ENCODE measurements around the gene LMBR1L. TPM values are rescaled to one million over a fixed set of nuclear protein-coding genes. Genes with fewer than 3 reads are reported as not detected.

The LMBR1L gene
- polyA plus RNA-seq, 1 donor from 2014 or later: 344 TPM

DNA sequence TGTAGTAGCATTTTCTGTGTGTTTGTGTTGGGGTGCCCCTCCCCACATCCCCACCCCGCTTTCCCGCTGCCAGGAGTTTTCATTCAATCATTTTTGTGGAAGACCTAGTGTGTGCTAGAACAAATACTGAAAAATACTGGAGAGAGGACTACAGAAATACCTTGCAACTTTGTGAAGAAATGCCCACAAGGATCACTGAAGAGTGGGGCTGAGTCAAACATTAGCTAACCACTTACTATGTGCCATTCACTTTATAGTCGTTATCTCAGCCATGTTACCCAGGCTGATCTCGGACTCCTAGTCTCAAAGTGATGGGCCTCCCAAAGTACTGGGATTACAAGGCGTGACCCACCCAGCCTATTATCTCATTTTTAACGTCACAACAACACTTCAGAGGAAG lies 559 bp upstream of the LMBR1L start:
- Histone ChIP-seq H3K4me2 (ENCODE audit: low read length) (peak overlapping the region; percentile 59), H3K4me3 (ENCODE audit: low read length) (peak overlapping the region; percentile 96), H3K9me2 (ENCODE audit: insufficient read depth, low read length) (no peaks in the 10 kb centered on the region), H2AFZ (ENCODE audit: low read depth, low read length) (peak overlapping the region; percentile 82), H3K27ac (ENCODE audit: low read length) (peak overlapping the region; percentile 100), H3K79me2 (replicated peaks; ENCODE audit: insufficient read depth, low read length) (peaks cover 40% of the 10 kb centered on the region), H3K9ac (ENCODE audit: low read length) (peak overlapping the region; percentile 100), H3K9me3 (ENCODE audit: low read length) (no peaks in the 10 kb centered on the region), H3K27me3 (ENCODE audit: insufficient read depth, low read depth, low read length) (no peaks in the 10 kb centered on the region), H4K20me1 (ENCODE audit: insufficient read depth) (peaks cover 26% of the 10 kb centered on the region), H3K36me3 (ENCODE audit: insufficient read depth, low read length) (peaks cover 6% of the 10 kb centered on the region), H3F3A (ENCODE audit: insufficient read depth, low read length, poor library complexity, severe bottlenecking) (no peaks in the 10 kb centered on the region)
- no peak for TF ChIP-seq EZH2 (IDR thresholded peaks at IDR 0.05; ENCODE audit: borderline replicate concordance, insufficient read depth, low read length, poor library complexity, severe bottlenecking)

DNA sequence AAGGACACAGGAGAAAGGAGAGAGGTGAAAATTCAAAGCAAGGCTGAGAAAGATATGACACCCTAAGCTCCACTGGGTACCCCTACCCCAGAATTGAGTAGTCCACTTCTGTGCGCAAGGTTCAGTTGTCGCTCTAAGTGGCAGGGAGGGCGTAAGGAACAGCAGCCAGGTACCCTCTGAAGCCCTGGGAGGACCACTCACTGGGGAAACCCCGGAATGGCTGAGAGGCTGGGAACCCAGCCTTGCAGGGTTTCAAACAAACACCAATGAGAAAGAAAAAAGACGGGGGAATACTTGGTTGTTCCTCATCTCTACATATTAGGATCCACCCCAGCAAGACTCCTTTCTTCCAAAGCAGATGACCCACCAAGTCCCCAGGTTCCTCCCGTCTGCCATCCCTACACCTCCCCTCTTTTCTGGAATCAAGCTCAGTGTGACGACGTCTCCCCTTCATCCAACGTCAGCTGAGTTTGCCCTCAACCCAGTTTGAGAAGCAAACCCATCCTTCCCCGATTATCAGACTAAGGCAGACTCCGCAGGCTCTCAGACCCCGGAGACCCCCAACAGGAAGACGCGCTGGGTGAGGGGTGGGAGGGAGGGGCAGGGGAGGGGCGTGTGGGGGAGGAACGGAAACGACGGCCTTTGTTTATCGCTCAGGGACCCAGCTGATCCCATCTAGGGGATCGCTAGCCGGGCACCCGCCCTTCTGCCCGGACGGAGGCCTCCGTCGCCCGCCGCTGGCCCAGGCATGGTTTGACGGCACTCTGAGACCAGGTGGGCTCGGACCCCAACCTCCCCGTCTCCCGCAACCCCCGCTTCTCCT lies 795 bp downstream of the LMBR1L start:
- Histone ChIP-seq H3K9me2 (ENCODE audit: insufficient read depth, low read length) (no peaks in the 10 kb centered on the region), H3F3A (ENCODE audit: insufficient read depth, low read length, poor library complexity, severe bottlenecking) (no peaks in the 10 kb centered on the region), H3K27me3 (ENCODE audit: insufficient read depth, low read depth, low read length) (no peaks in the 10 kb centered on the region), H3K9me3 (ENCODE audit: low read length) (no peaks in the 10 kb centered on the region), H3K9ac (ENCODE audit: low read length) (peak overlapping the region; percentile 100), H3K4me2 (ENCODE audit: low read length) (peak overlapping the region; percentile 100), H3K4me3 (ENCODE audit: low read length) (peak overlapping the region; percentile 96), H3K36me3 (ENCODE audit: insufficient read depth, low read length) (peaks cover 6% of the 10 kb centered on the region), H3K27ac (ENCODE audit: low read length) (peak overlapping the region; percentile 100), H3K79me2 (replicated peaks; ENCODE audit: insufficient read depth, low read length) (peaks cover 50% of the 10 kb centered on the region), H2AFZ (ENCODE audit: low read depth, low read length) (peak overlapping the region; percentile 56), H4K20me1 (ENCODE audit: insufficient read depth) (peaks cover 36% of the 10 kb centered on the region)
- no peak for TF ChIP-seq RAD21 (conservative IDR thresholded peaks at IDR 0.05)
- TF ChIP-seq MXI1 (conservative IDR thresholded peaks at IDR 0.05; ENCODE audit: poor library complexity, severe bottlenecking): peak; percentile 62
- TF ChIP-seq SMC3 (conservative IDR thresholded peaks at IDR 0.05; ENCODE audit: poor library complexity): no peak
- TF ChIP-seq POLR2AphosphoS5 (IDR thresholded peaks at IDR 0.05): peak; percentile 73
- TF ChIP-seq, protein P1, sequence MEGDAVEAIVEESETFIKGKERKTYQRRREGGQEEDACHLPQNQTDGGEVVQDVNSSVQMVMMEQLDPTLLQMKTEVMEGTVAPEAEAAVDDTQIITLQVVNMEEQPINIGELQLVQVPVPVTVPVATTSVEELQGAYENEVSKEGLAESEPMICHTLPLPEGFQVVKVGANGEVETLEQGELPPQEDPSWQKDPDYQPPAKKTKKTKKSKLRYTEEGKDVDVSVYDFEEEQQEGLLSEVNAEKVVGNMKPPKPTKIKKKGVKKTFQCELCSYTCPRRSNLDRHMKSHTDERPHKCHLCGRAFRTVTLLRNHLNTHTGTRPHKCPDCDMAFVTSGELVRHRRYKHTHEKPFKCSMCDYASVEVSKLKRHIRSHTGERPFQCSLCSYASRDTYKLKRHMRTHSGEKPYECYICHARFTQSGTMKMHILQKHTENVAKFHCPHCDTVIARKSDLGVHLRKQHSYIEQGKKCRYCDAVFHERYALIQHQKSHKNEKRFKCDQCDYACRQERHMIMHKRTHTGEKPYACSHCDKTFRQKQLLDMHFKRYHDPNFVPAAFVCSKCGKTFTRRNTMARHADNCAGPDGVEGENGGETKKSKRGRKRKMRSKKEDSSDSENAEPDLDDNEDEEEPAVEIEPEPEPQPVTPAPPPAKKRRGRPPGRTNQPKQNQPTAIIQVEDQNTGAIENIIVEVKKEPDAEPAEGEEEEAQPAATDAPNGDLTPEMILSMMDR (IDR thresholded peaks at IDR 0.05; ENCODE audit: poor library complexity, severe bottlenecking): no peak
- TF ChIP-seq EZH2 (IDR thresholded peaks at IDR 0.05; ENCODE audit: borderline replicate concordance, insufficient read depth, low read length, poor library complexity, severe bottlenecking): no peak

DNA sequence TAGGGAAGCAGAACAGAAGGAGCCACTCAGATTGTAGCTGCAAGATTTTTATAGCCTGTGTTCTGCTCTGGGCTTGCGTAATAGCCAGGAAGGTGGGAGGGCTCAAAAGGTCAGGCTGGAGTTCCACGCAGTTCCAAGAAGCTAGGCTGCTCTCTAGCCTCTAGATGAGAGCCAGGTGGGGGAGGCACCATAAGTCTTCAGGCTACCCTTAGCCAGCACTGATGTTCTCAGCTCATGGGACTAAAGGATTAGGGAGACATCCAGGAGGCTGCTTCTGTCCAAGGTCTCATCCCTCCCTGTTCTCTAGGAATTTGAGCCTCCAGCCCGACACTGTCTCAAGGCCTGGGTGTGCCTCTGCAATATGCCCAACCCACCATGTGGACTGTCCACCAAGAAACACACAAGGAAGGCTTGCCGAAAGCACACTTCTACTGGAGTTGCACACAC lies 1.7 kb downstream of the LMBR1L start:
- Histone ChIP-seq H3K9me2 (ENCODE audit: insufficient read depth, low read length) (no peaks in the 10 kb centered on the region), H3K36me3 (ENCODE audit: insufficient read depth, low read length) (peaks cover 6% of the 10 kb centered on the region), H3F3A (ENCODE audit: insufficient read depth, low read length, poor library complexity, severe bottlenecking) (no peaks in the 10 kb centered on the region), H2AFZ (ENCODE audit: low read depth, low read length) (no peak overlapping the region), H3K27me3 (ENCODE audit: insufficient read depth, low read depth, low read length) (no peaks in the 10 kb centered on the region), H3K4me2 (ENCODE audit: low read length) (peak overlapping the region; percentile 100), H3K9ac (ENCODE audit: low read length) (peak overlapping the region; percentile 100), H3K27ac (ENCODE audit: low read length) (peak overlapping the region; percentile 100), H4K20me1 (ENCODE audit: insufficient read depth) (peaks cover 44% of the 10 kb centered on the region), H3K79me2 (replicated peaks; ENCODE audit: insufficient read depth, low read length) (peaks cover 50% of the 10 kb centered on the region), H3K9me3 (ENCODE audit: low read length) (no peaks in the 10 kb centered on the region), H3K4me3 (ENCODE audit: low read length) (peak overlapping the region; percentile 96)
- TF ChIP-seq EP300 (conservative IDR thresholded peaks at IDR 0.05; ENCODE audit: poor library complexity, severe bottlenecking): no peak
- TF ChIP-seq TAF1 (IDR thresholded peaks at IDR 0.05; ENCODE audit: low read depth): no peak
- TF ChIP-seq, protein P1 (IDR thresholded peaks at IDR 0.05; ENCODE audit: poor library complexity, severe bottlenecking): no peak
- TF ChIP-seq RAD21 (conservative IDR thresholded peaks at IDR 0.05): no peak
- TF ChIP-seq EZH2 (IDR thresholded peaks at IDR 0.05; ENCODE audit: borderline replicate concordance, insufficient read depth, low read length, poor library complexity, severe bottlenecking): no peak
- TF ChIP-seq MXI1 (conservative IDR thresholded peaks at IDR 0.05; ENCODE audit: poor library complexity, severe bottlenecking): no peak
- TF ChIP-seq, protein P2, sequence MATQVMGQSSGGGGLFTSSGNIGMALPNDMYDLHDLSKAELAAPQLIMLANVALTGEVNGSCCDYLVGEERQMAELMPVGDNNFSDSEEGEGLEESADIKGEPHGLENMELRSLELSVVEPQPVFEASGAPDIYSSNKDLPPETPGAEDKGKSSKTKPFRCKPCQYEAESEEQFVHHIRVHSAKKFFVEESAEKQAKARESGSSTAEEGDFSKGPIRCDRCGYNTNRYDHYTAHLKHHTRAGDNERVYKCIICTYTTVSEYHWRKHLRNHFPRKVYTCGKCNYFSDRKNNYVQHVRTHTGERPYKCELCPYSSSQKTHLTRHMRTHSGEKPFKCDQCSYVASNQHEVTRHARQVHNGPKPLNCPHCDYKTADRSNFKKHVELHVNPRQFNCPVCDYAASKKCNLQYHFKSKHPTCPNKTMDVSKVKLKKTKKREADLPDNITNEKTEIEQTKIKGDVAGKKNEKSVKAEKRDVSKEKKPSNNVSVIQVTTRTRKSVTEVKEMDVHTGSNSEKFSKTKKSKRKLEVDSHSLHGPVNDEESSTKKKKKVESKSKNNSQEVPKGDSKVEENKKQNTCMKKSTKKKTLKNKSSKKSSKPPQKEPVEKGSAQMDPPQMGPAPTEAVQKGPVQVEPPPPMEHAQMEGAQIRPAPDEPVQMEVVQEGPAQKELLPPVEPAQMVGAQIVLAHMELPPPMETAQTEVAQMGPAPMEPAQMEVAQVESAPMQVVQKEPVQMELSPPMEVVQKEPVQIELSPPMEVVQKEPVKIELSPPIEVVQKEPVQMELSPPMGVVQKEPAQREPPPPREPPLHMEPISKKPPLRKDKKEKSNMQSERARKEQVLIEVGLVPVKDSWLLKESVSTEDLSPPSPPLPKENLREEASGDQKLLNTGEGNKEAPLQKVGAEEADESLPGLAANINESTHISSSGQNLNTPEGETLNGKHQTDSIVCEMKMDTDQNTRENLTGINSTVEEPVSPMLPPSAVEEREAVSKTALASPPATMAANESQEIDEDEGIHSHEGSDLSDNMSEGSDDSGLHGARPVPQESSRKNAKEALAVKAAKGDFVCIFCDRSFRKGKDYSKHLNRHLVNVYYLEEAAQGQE (IDR thresholded peaks at IDR 0.05; ENCODE audit: borderline replicate concordance): no peak
- no peak for TF ChIP-seq POLR2AphosphoS5 (IDR thresholded peaks at IDR 0.05)
- TF ChIP-seq SMC3 (conservative IDR thresholded peaks at IDR 0.05; ENCODE audit: poor library complexity): no peak

Measured in neural cell (in vitro differentiated cells).